ENCODE results near the gene PTPRM.

DNA sequence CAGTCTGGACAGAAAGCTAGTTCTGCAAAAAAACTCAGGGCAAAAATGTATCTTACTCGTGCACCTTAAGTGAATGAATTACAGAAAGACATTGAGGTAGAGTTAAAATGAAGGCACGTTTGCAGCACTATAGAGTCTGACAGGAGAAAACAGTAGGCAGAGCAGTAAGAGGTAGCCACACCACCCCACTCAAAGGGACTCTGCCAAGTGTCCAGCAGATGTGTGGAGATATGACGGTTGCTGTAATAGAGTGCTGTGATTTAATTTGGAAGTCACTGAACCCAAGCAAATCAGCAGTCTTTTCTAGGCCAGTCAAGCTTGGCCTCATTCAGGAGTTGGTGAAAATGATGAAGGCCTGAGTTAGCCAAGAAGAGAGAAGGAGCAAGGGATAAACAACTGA is 464.4 kb downstream of the PTPRM start:
- no peak for TF ChIP-seq SP1 (IDR thresholded peaks at IDR 0.05)
- TF ChIP-seq, protein P1, sequence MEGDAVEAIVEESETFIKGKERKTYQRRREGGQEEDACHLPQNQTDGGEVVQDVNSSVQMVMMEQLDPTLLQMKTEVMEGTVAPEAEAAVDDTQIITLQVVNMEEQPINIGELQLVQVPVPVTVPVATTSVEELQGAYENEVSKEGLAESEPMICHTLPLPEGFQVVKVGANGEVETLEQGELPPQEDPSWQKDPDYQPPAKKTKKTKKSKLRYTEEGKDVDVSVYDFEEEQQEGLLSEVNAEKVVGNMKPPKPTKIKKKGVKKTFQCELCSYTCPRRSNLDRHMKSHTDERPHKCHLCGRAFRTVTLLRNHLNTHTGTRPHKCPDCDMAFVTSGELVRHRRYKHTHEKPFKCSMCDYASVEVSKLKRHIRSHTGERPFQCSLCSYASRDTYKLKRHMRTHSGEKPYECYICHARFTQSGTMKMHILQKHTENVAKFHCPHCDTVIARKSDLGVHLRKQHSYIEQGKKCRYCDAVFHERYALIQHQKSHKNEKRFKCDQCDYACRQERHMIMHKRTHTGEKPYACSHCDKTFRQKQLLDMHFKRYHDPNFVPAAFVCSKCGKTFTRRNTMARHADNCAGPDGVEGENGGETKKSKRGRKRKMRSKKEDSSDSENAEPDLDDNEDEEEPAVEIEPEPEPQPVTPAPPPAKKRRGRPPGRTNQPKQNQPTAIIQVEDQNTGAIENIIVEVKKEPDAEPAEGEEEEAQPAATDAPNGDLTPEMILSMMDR (IDR thresholded peaks at IDR 0.05; ENCODE audit: low read depth, low read length, missing input control): no peak
- TF ChIP-seq, protein P2, sequence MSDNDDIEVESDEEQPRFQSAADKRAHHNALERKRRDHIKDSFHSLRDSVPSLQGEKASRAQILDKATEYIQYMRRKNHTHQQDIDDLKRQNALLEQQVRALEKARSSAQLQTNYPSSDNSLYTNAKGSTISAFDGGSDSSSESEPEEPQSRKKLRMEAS (IDR thresholded peaks at IDR 0.05): no peak
- TF ChIP-seq, protein P3, sequence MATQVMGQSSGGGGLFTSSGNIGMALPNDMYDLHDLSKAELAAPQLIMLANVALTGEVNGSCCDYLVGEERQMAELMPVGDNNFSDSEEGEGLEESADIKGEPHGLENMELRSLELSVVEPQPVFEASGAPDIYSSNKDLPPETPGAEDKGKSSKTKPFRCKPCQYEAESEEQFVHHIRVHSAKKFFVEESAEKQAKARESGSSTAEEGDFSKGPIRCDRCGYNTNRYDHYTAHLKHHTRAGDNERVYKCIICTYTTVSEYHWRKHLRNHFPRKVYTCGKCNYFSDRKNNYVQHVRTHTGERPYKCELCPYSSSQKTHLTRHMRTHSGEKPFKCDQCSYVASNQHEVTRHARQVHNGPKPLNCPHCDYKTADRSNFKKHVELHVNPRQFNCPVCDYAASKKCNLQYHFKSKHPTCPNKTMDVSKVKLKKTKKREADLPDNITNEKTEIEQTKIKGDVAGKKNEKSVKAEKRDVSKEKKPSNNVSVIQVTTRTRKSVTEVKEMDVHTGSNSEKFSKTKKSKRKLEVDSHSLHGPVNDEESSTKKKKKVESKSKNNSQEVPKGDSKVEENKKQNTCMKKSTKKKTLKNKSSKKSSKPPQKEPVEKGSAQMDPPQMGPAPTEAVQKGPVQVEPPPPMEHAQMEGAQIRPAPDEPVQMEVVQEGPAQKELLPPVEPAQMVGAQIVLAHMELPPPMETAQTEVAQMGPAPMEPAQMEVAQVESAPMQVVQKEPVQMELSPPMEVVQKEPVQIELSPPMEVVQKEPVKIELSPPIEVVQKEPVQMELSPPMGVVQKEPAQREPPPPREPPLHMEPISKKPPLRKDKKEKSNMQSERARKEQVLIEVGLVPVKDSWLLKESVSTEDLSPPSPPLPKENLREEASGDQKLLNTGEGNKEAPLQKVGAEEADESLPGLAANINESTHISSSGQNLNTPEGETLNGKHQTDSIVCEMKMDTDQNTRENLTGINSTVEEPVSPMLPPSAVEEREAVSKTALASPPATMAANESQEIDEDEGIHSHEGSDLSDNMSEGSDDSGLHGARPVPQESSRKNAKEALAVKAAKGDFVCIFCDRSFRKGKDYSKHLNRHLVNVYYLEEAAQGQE (IDR thresholded peaks at IDR 0.05): no peak
- no peak for TF ChIP-seq JUND (IDR thresholded peaks at IDR 0.05)
- TF ChIP-seq RAD21 (IDR thresholded peaks at IDR 0.05): no peak
- no peak for TF ChIP-seq YY1 (IDR thresholded peaks at IDR 0.05)
- no peak for TF ChIP-seq TAF1 (conservative IDR thresholded peaks at IDR 0.05)
- TF ChIP-seq, protein P4, sequence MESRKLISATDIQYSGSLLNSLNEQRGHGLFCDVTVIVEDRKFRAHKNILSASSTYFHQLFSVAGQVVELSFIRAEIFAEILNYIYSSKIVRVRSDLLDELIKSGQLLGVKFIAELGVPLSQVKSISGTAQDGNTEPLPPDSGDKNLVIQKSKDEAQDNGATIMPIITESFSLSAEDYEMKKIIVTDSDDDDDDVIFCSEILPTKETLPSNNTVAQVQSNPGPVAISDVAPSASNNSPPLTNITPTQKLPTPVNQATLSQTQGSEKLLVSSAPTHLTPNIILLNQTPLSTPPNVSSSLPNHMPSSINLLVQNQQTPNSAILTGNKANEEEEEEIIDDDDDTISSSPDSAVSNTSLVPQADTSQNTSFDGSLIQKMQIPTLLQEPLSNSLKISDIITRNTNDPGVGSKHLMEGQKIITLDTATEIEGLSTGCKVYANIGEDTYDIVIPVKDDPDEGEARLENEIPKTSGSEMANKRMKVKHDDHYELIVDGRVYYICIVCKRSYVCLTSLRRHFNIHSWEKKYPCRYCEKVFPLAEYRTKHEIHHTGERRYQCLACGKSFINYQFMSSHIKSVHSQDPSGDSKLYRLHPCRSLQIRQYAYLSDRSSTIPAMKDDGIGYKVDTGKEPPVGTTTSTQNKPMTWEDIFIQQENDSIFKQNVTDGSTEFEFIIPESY (IDR thresholded peaks at IDR 0.05): no peak
- no peak for TF ChIP-seq HNF4G (IDR thresholded peaks at IDR 0.05)
